IPS-15b (cell line): ENCODE measurements around the gene VSNL1.

ENCODE experiments used
- H3K27me3 ChIP-seq: one replicate; pipeline ENCODE4 v1.6.1; 2013; ENCODE audit warnings: low read length; ENCODE audit not compliant: control insufficient read depth, insufficient read depth
- H3K36me3 ChIP-seq: one replicate; pipeline ENCODE4 v1.6.1; 2013; ENCODE audit warnings: low read length; ENCODE audit not compliant: control insufficient read depth, insufficient read depth
- H3K4me1 ChIP-seq: one replicate; pipeline ENCODE4 v1.6.1; 2013; ENCODE audit warnings: mild to moderate bottlenecking, low read length; ENCODE audit not compliant: control insufficient read depth, insufficient read depth
- H3K4me3 ChIP-seq: one replicate; pipeline ENCODE4 v1.5.1; 2013; ENCODE audit warnings: low read depth, low read length
- H3K9ac ChIP-seq: one replicate; pipeline ENCODE4 v1.6.1; 2013; ENCODE audit warnings: low read depth, mild to moderate bottlenecking, low read length
- H3K9me3 ChIP-seq: one replicate; pipeline ENCODE4 v1.6.1; 2013; ENCODE audit warnings: mild to moderate bottlenecking, low read length; ENCODE audit not compliant: control insufficient read depth, insufficient read depth

The VSNL1 gene

DNA sequence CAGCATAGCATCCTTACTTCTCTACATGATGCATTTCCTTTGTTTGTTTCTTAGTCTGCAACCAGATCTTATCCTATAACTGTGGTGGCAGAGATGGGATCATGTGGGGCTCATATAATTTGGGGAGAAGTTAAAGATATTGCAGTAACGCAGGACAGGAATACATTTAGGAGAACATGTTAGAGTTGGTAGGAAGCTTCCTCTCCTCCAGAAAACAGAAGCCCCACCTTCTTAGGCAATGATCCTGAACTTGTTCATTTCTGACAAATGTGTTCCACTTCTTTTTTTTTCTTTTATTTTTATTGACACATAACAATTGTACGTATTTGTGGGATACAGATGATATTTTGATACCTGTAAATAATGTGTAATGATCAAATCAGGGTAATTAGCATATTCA is 99.9 kb downstream of the VSNL1 start:
- Histone ChIP-seq H3K27me3 (no peaks in the 10 kb centered on the region), H3K9me3 (no peaks in the 10 kb centered on the region), H3K4me1 (no peaks in the 10 kb centered on the region), H3K36me3 (no peaks in the 10 kb centered on the region), H3K4me3 (no peak overlapping the region), H3K9ac (no peak overlapping the region)

DNA sequence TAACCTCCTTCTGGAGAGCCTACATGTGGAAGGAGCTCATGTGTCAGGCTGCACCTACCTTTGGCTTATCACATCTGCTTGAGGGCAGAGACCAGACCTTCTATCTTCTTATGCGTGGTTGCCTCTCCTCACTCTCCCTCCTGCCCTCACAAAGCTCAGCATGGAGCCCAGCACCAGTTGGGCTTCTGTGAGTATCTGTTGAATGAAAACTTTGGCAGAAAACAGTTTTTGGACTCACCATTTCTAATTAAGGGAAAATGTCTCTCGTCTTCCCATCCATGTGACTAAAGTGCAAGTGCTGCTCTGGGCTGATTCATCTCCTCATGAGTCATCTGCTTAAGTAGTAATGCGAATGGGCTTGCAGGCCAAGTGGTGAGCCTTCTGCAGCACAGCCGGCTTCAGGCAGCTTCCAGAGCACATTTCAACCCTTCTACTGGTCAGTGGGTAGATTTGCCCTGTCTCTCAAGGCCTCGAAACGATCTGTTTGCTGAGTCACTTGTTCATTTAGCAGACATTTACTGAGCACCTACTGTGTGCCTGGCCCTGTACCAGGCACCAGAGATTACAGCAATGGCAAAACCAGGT is 102.6 kb downstream of the VSNL1 start:
- Histone ChIP-seq H3K9ac (no peak overlapping the region), H3K36me3 (no peaks in the 10 kb centered on the region), H3K4me3 (no peak overlapping the region), H3K27me3 (no peaks in the 10 kb centered on the region), H3K9me3 (no peaks in the 10 kb centered on the region), H3K4me1 (peaks cover 2% of the 10 kb centered on the region)

- Histone ChIP-seq H3K4me3 (no peak overlapping the region), H3K27me3 (no peaks in the 10 kb centered on the region), H3K36me3 (peaks cover 5% of the 10 kb centered on the region), H3K4me1 (peaks cover 2% of the 10 kb centered on the region), H3K9me3 (no peaks in the 10 kb centered on the region), H3K9ac (no peak overlapping the region)
These were observed 104.7 kb downstream of the VSNL1 start for GRCh38 chr2:17644997-17645720.

DNA sequence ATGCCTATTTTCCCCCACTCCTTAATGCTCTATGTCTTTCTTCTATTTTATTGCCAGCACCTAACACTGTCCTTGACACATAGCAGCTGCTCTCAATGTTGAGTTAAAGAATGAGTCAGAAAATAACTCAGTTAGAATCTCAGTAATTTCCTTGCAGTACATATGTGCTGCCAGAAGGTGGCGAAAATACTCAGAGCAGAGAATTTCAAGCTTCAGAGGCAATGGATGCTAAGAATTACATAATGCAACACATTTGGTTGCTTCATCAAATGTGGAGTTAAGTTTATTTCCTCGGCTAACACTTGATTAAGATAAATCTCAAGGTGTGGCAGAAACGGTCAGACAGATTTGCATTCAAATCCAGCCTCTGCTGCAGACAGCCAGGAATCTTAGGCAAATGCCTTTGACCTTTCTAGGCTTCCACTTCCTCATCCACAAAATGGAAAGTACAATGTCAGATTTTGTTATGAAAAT is 105.6 kb downstream of the VSNL1 start:
- Histone ChIP-seq H3K4me1 (peaks cover 2% of the 10 kb centered on the region), H3K9ac (no peak overlapping the region), H3K9me3 (no peaks in the 10 kb centered on the region), H3K27me3 (no peaks in the 10 kb centered on the region), H3K4me3 (no peak overlapping the region), H3K36me3 (peaks cover 5% of the 10 kb centered on the region)

DNA sequence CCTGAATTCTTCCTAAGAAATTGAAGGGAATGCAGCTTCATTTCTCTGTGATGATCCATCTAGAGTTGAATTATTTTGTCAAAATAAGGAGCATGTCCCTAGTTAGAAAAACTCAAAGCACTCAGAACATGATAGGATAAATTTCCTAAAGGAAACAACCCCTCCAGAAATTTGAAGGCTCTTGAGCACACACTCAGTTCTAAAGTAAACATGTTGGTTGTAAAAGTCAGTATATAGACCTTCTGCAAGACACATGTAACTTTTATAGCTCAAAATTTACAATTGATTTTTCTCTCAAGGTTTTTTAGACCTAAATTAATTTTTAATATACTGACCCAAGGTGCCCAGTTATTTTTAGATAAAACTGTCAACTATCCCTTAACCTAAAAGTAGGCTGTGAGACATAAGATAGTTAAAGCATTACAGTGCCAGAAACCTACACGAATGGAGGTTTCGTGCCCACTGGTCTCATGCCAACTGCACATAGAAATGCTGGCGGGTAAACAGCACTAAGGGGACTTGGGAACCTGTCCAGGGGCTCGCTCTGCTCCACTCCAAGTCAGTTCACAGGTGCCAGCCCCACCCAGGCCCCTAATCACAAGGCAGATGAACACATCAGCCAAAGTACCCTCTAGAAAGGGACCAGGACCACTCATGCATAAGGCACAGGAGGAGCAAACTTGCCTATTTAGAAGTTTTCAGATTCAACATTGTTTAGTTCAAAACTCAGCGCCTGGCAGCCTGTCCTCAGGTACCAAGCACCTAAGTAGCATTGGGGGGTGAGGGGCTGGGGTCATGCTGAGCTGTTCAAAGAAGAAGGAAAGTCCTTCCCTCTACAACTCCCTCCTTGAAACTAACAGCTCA is 106.6 kb downstream of the VSNL1 start:
- Histone ChIP-seq H3K9ac (no peak overlapping the region), H3K9me3 (no peaks in the 10 kb centered on the region), H3K4me3 (no peak overlapping the region), H3K36me3 (peaks cover 5% of the 10 kb centered on the region), H3K4me1 (peaks cover 2% of the 10 kb centered on the region), H3K27me3 (no peaks in the 10 kb centered on the region)

- Histone ChIP-seq H3K4me3 (no peak overlapping the region), H3K27me3 (no peaks in the 10 kb centered on the region), H3K4me1 (peaks cover 2% of the 10 kb centered on the region), H3K9me3 (no peaks in the 10 kb centered on the region), H3K36me3 (peaks cover 5% of the 10 kb centered on the region), H3K9ac (no peak overlapping the region)
These were observed 108.1 kb downstream of the VSNL1 start for GRCh38 chr2:17648581-17648980.

- Histone ChIP-seq H3K36me3 (peaks cover 5% of the 10 kb centered on the region), H3K9me3 (no peaks in the 10 kb centered on the region), H3K9ac (no peak overlapping the region), H3K27me3 (no peaks in the 10 kb centered on the region), H3K4me1 (peaks cover 2% of the 10 kb centered on the region), H3K4me3 (no peak overlapping the region)
These were observed 108.5 kb downstream of the VSNL1 start for GRCh38 chr2:17649026-17649425.

- H3K27me3 ChIP-seq, result no peaks in the 10 kb centered on the region
- no peaks in the 10 kb centered on the region for H3K4me1 ChIP-seq
- H3K36me3 ChIP-seq, result peaks cover 5% of the 10 kb centered on the region
- H3K9me3 ChIP-seq, result no peaks in the 10 kb centered on the region
- H3K9ac ChIP-seq, result no peak overlapping the region
- no peak overlapping the region for H3K4me3 ChIP-seq
These were observed 112.3 kb downstream of the VSNL1 start for GRCh38 chr2:17652681-17653394.

GRCh38 chr2:17657759-17658158 is 117.3 kb downstream of the VSNL1 start:
- no peaks in the 10 kb centered on the region for H3K36me3 ChIP-seq
- no peaks in the 10 kb centered on the region for H3K9me3 ChIP-seq
- no peaks in the 10 kb centered on the region for H3K4me1 ChIP-seq
- no peaks in the 10 kb centered on the region for H3K27me3 ChIP-seq
- no peak overlapping the region for H3K4me3 ChIP-seq
- no peak overlapping the region for H3K9ac ChIP-seq

DNA sequence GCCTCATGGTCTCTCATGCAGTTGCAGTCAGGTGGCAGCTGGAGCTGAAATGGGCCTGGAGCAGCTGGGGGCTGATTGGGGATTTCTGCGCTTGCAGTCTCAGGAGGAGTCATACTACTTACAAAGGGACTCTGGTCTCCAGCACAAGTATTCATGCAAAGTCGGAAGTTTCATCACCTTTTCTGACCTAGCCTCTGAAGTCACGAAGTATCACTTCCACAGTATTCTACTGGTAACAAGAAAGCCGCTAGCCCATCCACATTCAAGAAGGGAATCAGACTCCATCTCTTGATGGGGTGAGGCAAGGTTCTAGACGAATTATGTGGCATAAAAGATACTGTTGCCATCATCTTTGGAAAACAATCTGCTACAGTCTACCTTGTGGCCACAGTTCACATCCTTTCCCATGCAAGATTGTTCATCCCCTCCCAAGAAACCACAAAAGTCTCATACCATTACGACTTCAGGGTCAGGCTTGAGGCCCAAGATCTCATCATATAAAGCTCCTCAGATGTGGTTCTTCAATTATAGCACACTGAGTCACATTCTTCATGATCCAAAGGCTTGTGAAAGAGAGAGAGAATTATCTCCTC is 117.9 kb downstream of the VSNL1 start:
- Histone ChIP-seq H3K36me3 (no peaks in the 10 kb centered on the region), H3K4me1 (no peaks in the 10 kb centered on the region), H3K9me3 (no peaks in the 10 kb centered on the region), H3K9ac (no peak overlapping the region), H3K27me3 (no peaks in the 10 kb centered on the region), H3K4me3 (no peak overlapping the region)

- H3K9me3 ChIP-seq, result no peaks in the 10 kb centered on the region
- no peaks in the 10 kb centered on the region for H3K27me3 ChIP-seq
- H3K4me1 ChIP-seq, result no peaks in the 10 kb centered on the region
- H3K9ac ChIP-seq, result no peak overlapping the region
- no peaks in the 10 kb centered on the region for H3K36me3 ChIP-seq
- H3K4me3 ChIP-seq, result no peak overlapping the region
These were observed 119.7 kb downstream of the VSNL1 start for GRCh38 chr2:17660219-17660618.
